GM19438 (cell line): ENCODE measurements around the gene GFI1.

ENCODE experiments used
- ATAC-seq: cut with Tn5 transposase; IDR thresholded peaks from one replicate; pipeline ENCODE4 v1.9.1; 2021; ENCODE audit warnings: low read depth; ENCODE audit not compliant: unreplicated experiment

The GFI1 gene

DNA sequence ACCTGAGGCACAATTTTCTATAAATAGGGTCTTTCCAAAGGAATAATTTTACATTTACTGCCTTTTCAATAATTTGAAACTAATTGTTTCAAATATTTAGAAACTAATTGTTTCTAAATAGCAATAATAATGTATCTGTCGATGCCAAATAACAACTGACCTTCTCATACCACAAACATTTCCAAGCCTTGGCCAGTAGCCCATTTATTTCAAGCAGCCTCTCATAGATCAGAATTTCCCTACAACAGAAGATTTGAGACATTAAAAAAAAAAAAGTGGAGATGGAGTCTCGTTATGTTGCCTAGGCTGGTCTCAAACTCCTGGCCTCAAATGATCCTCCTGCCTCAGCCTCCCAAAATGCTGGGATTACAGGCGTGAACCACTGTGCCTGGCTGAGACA is 2.1 kb upstream of the GFI1 start:
- ATAC-seq = no peak

DNA sequence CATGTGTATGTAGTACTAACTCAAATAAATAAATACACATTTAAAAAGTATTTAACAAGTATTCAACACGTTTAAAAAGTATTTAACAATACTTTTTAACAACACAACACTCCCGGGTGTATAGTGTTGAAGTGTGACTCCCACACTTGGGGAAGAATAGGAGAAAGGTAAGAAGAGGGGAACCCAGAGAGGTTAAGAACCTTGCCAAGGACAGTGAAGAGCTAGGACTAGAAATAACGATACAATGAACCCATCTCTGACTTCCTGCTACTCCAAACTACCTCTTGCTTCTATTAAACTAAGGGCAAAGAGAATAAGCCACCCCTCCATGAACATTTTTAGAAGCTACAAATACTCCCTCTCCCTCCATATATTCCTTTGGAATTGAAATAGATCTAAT is 1.7 kb upstream of the GFI1 start:
- no peak for ATAC-seq

DNA sequence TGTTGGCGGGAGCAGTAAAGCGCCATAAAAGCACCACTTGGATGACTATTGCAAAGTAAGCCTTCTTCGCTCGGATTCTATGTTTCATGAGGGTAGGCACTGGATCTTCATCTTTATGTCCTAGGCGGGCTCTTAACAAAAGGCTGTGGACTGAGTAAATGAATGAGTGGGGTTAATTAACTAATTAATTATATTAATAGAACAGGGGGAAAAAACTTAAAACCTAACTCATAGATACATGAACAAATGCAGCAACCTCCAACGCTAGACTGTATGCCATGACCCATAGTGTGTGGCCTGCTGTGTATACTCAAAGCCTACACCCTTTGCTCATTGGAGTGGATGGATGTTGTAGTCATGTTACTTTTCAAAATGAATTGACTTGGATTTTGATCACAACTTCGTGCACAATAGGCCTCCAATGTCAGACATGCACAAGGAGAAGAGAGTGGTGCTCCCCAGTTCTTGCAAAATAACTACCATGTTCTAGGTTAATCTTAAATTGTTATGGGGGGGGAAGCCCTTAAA is 417 bp upstream of the GFI1 start:
- no peak for ATAC-seq

DNA sequence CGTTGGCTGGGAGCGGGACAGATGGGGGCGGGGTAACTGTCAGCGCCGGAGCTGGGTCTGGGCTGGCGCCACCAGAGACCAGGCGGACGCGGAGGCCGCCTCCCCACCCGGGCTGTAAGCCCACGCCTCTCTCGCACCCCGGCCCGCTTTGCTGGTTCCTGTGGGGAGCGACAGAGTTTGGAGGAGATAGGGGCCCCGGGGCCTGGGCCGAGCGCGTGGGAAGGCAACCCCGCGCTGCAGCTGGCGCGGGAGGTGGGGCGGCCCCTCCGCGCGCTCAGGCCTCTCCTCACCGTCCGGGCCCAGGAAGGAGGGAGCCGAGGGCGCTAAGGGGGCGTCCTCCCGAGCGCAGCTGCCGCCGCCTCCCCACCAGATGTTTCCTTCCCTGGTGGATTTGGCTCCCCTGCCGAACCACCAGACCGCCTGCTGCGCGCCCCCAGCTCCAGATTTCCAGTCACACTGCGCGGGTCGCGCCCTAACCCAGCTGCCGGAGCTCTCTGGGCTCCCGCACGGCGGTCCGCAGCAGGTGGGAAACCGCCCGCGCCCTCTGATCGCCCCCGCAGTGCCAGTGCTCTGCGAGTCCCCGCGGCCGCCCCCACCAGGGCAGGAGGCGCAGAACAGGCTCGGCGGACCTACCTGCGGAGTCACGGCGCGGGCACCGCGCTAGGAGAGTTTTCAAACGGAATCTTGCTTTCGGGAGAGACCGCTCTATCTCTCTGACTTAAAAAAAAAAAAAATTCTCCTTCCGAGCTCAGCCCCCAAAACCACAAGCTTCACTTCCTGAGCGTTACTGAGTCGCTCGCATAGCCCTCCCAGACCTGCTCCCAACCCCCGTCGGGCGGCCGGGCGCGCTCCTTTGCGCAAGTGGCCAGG is 1.1 kb downstream of the GFI1 start:
- peak; percentile 42 for ATAC-seq

DNA sequence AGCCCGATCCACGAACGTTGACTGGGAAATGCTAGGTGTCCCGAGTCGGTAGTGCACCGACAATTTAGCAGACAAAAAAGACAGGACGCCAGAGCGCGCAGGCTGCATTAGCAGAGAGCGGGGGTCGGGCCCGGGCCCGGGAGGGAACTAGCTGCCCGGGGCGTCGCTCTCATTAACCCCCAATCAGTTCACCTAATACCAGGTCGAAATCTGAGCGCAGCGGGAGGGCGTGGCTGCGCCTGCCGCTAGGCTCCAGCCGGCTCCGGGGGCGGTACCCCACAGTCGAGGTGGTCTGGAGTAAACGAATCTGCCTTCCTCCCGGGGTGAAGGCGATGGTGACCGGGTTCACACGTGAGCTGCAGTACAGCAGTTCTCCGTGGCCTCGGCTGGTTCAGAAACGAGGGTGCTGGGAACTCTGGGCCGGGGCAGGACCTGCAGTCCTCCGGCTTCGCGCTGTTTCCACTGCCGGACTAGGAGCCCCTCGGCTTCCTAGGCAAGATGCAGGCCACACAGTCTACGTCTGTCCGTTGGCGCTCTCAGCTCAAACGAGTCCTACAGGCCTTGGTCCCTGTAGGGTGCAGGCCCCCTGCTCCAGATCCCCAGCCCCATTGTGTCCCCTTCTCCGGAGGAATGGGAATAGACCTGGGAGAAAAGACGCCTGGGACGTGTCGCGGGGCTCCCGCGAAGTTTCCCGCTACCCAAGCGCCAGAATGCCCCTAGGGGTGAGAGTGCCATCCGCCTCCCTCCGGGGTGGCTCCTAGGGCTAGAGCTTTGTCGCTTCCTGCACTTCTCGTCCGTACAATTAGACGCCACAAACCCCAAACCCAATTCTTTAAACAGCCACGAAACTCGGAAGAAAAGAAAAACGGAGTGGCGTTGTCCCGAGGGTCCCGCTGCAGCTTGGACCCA is 2.0 kb downstream of the GFI1 start:
- peak; percentile 24 for ATAC-seq

DNA sequence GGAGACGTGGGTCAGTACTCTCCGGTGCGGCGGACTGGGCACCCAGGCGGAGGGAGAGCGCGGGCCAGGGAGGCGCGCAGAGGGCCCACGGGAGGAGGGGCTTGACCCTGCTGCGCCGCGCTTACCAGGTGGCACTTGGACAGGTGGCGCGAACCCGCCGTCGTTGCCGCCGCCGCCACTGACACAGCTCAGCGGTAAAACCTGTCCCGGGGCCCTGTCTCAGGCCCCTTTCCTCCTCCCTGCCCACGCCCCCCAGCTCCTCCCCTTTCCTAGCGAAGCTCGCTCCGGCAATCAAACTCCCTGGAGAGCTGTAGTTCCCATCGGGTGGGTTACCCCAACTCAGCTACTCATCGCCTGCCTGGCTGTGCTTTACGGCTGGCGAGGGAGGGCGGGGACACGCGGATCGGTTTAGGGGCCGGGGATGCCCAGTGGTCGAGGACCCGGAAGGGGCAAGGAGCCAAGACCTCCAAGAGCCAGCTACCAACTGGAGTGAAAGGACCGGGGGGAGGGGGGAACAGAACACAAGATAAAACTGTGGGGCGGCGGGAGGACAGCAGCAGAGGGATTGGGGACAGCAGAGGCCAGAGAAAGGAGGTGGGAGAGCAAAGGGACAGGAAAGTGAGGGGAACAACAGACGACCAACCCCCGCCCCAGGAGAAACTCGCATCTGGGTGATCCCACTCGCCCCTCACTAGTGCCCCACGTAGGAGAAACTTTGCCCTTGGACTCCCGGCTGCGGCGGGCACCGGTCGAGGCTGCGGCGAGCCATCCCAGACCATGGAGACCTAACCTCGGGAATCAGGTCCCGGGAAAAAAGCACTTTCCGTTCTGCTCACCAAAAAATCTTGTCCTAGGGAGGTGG is 2.9 kb downstream of the GFI1 start:
- no peak for ATAC-seq

DNA sequence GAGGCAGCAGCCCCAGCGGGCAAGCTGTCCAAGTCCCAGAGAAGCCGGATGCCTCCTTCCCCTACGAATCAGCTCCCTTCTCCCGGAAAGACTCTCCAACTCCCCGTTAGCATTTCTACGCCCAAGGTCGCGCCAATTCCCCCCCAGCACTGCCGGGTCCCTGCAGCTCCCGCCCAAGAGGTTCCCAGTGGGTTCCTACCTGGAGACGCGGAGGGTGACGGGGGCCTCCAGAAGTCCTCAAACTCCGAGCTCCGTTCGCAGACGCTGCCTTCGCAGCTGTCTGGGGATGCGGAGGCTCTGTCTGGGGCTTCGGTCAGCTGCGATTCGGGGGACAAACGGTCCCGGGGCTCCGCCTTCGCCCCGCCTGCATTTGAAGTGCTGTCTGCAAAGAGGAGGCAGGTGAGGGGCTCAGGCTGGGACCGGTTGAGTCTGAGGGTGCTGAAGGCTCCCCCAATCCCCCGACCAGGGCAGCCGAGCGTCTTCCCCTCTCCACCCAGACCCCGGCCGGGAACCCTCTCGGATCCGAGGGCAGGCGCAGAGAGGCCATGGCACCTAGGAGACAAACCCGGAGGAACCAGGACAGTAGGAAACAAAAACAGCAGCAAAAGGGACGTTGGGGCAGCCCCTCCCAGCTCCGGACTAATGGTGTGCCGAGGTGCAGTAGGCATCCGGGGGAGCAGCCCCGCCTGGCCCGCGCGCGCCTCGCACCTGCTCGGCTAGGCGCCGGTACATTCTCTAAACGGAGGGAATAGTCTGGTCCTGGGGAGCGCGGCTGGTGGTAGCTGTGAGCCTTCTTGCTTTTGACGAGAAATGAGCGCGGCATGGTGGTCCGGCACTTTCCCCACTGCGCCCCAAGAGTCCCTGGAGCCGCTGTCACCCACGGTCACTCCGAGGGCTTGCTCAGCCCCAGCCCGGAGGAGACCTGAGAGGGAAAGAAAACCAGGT is 3.8 kb downstream of the GFI1 start:
- ATAC-seq = no peak

DNA sequence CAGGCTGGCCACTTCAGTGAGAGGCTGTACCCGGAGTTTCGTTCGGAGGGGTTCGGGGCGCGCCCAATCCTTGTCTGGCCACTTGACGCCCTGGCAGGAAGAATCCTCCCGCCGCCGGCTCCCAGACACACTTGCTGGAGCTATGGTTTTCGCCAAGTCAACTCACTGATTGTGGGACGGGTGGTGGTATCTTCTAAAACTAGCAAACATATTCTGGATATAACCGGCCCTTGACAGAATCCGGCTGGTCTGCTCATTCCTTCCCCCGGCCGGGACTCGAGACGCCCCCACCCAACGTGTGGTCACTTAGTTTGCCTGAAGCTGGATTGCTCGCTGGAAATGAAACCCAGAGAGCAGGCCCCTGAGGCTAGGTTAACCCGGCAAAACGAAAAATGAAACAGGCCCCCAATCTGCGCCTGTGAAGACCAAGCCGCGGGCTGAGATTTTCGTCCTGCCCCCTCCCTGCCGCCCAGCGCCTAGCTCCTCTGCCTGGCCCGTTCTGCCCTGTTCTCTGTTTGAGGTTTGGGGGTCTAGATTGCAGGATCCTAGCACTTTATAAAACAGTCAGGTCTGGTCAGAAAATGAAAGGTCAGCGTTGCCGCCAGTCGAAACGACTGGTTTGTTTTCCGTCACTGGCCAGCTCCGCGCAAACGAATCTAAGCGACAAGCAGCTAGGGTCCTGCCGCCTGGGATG is 4.6 kb downstream of the GFI1 start:
- no peak for ATAC-seq

DNA sequence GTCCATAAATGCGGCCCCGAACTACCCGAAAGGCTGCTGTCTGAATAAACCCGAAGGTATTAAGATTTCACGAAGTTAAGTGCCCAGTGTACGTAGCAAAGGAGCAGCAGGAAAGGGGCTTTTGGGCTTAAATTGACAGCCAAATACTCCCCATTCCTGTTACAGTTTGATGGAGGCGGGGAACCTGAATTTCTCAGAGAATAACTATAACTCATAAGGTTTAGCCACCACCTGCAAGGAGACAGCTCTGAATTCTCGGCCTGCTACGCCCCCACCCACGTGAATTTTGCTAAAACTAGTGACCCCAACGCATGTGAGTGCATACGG is 5.2 kb downstream of the GFI1 start:
- ATAC-seq = no peak

DNA sequence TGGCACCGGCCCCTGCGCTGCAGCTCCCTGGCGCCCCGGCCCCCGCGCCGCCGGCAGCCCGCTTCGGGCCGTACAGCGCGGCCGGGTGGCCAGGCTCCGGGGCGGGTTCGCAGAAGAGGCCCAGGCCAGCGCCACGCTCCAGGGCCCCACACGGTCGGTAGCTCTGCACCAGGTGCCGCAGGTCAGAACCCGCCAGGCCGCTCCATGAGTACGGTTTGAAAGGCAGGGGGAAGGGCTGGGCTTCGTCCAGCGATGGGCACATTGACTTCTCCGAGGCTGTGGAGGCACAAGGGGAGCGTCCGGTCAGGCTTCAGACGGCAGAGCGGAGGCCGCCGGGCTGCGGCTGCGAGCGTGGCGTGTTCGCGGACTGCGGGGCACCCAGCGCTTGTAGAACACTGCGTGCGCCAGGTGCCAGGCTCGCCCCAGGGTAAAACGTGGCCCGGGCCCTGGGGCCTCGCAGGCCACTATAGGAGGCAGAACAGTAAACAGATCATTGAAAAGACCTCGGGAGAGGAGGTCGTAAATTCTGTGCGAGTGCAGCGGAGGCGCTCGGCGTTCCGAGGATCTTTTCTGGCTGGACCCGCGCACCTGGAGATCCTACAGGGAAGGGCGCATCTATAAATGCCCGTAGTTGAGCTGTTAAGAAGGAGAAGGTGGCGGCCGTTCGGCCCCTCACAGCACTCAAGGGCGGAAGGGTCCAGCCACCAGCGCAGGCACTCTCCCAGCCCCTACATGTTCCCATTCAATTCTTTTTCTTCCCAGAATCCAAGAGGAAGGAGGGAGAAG is 5.7 kb downstream of the GFI1 start:
- ATAC-seq = no peak

DNA sequence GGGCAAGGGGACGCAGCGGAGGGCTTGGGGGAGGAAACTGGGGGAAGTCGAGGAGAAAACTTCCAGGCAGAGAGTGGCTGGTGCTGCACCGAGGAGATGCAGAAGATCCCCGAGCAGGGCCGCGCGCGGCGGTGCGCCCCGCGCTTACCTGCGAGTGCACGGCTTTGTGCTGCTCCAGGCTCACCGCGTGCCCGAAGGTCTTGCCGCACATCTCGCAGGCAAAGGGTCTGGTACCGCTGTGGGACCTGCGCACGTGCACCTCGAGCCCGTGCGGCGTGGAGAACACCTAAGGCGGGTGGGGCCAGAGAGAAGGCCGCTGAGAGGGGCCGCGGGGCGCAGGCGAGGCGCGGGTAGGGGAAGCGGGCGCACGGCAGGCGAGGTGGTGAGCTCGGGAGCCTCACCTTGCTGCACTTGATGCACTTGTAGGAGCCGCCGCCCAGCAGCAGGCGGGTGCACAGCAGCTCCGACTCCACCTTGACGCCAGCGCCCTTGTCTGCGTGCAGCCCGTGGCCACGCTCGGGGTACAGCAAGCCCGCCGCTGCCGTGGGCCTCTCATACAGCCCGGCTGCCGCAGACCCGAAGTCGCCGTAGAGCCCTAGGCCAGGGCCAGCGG is 6.4 kb downstream of the GFI1 start:
- ATAC-seq = no peak

DNA sequence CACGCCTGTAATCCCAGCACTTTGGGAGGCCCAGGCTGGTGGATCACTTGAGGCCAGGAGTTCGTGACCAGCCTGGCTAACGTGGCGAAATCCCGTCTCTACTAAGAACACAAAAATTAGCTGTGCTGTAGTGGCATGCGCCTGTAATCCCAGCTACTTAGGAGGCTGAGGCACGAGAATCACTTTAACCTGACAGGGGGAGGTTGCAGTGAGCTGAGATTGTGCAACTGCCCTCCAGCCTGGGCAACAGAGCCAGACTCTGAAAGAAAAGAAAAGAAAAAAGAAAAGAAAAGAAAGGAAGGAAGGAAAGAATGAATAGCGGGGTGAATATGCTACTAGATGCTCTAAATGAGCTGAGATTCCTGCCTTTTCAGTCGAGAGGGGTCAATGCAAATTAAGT is 7.1 kb downstream of the GFI1 start:
- no peak for ATAC-seq

DNA sequence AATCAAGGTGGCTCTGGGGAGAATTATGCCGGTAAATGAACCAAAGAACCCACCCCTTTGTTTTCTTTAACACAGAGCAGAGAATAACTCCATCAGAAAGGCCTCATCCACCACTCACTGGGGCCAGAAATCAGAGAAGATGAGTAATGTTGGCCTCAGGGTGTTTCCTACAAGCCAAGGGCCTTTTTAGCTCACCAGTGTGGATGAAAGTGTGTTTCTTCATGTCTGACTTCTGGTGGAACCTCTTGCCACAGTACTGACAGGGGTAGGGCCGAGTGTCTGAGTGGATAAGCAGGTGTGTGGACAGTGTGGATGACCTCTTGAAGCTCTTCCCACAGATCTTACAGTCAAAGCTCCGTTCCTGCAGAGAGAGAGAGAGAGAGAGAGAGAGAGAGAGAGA is 8.3 kb downstream of the GFI1 start:
- ATAC-seq = no peak

DNA sequence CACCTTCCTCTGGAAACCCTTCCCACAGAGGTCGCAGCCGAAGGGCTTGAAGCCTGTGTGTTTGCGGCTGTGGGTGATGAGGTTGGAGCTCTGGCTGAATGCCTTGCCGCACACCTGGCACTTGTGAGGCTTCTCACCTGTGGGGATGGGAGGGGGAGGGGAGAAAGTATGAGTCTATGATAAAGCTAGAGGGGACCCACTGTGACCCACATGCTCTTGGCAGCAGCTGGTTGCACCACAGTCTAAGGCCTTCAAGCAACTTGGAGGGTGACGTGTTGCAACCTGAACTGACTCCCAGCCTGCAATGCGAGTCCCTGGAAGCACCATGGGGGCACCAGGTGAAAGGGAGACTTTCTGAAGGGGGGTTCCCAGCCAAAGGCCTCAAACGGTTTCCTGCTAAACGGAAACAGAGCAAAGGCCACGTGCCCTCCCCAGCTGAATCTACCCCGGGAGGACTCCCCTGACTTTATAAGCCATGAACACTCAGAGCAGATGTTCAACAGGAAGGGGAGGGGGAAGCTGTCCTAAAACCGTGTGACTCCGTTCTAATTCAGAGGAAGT is 10.6 kb downstream of the GFI1 start:
- no peak for ATAC-seq

DNA sequence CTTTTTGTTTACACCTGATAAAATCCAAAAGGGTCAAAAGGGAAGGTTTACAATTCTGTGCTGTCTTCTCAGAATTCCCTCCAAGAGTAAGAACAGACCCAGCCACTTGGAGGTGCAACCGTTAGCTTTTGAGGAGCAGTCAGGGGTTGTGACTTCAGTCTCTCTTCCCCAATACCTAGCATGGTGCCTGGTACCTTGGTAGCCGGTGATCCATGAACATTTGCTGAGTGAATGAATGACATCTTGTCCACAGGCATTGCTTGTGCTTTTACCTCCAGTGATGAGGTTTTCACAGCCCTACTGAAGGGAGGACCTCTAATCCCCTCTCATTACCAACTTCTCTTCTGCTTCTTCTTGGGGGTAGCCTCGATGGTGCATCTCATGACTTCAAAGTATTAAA is 11.7 kb downstream of the GFI1 start:
- no peak for ATAC-seq

DNA sequence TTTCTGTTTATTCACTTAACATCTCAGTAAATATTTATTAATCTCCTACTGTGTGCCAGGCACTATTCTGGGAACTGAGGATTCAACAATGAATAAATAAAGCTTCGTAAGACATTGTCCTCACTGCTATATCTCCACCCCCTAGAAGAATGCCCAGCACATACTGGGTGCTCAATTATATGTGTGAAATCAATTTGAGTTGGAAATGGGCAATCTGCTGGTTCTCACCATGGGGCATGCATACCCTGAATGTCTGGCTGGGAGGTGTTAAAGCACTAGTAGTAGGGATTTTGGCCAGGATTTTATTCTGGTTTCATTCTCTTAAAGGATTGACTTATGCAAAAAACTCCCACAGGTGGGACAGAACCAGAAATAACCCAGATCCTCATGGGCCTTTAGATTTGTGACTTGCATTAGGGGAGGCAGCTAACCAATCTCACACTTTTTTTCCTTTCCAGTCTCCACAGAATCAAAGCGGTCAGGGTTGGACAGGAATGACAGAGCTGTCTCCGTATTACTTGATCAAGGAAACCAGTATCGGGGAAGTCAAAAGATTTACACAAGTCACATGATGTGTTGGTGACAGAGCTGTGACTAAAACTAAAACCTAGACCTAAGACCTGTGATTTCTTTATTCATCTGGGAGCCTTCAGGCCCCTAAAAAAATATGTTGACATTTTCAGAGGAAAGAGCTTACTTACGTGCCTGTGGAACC is 12.8 kb downstream of the GFI1 start:
- peak; percentile 46 for ATAC-seq

DNA sequence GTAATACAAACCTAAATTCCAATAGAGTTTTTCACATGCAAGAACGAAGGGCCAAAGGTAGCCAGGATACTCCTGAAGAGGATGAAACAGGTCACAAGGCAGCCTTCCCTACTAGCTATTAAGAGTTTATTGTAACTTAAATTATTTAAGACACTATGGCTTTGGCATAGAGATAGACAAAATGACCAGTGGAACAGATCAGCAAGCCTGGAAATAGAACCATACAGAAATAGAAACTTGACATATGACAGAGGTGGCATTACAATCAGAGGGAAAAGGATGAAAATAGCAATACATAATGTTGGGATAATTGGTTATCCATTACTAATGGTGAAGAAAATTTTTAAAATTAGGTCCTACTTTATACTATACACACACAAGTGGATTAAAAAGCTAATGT is 16.5 kb downstream of the GFI1 start:
- ATAC-seq = no peak
